C1 segment of cervical spinal cord (tissue), 14 donors: ENCODE data around the gene PTPN1.
"Not testable (repeated sequence)": the region's sequence is repeated elsewhere in the genome, so short reads cannot be mapped to it uniquely, and the experiment has no call there.

Experiments
- DNase-seq, 14 donors: peaks; one replicate each; lab custom pipeline; 2025; lab: John Stamatoyannopoulos, UW

Gene PTPN1

DNA sequence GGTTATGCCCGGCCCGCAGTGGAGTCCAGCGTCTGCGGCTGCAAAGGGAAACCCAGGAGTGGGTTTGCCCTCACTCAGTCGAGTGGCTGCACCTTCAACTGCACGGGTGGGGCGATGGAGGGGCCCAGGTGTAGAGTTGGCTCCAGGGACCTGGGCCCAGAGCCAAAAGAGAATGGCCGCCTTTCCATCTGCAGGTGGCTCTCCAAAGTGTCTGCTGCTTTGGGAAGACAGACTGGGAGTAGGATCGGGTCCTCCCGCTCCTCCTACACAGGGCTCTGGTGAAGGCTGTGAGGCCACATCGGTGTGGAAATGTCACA is 80.1 kb downstream of the PTPN1 start:
- no peak for DNase-seq

DNA sequence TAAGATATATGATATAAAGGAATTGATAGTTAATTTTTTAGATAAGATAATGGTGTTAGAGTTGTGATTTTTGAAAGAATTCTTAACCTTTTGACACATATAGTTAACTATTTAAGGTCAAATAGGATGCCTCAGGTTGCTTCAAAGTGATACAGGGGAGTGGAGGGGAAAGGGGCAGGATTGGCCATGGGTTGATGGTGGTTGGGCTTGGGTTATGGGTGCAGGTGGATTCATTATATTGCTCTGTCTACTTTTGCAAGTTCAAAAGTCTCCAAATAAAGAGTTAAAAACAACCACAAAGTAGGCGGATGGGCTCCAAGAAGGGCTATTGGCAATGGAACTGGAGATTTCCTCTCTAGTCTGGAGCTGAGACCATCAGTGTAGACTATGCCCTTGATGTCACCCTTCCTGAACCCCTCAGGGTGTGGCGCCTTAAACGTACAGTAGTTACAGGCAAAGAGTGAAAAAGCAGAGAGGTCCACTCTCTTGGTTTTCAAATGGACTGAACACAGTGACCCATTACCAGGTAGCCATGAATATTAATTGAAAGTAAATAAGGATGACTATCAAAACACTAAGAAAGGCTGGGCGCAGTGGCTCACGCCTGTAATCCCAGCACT is 81.2 kb downstream of the PTPN1 start:
- no peak for DNase-seq

DNA sequence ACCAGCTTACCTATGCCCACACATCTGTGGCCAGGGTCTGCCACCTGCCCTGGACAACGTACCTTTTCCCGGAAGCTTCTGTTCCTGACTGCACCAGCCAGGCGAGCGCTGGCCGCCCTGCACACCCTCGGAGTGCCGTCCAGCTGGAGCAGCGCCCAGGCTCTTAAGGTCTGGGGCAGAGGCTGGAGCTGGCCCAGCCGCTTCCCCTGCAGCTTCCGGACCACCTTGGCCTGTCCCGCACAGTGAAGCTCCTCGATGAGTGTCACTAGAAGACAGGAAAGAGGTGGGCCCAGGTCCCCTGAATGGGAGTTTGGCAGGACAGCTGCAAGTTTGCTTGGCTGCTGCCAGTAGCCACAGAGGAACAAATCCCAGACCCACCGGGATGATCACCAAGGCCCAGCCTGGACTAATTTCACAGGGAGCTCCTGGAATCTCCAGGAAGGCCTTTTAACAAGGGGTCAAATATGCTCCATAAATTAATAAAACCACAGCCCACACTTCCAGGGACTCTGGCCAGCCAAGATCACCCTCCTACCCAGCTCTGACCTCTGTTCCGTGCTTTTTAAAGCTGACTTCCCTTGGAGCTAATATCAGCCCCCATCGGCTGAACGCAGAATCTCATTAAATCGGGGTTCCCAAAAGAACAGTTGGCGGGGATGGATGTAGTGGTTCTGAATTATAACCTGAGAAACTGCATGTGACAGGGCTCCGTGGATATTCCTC is 82.3 kb downstream of the PTPN1 start:
- peak in 2 of 14 donors; percentile 4 to 25 for DNase-seq

- no peak for DNase-seq
Measured at GRCh38 chr20:50593005-50593335, 82.8 kb downstream of the PTPN1 start.

- DNase-seq: no peak
Measured at GRCh38 chr20:50594231-50594590, 84.0 kb downstream of the PTPN1 start.

GRCh38 chr20:50594591-50595432 is 84.6 kb downstream of the PTPN1 start:
- no peak for DNase-seq

GRCh38 chr20:50595433-50595895 is 85.3 kb downstream of the PTPN1 start:
- DNase-seq: no peak

DNA sequence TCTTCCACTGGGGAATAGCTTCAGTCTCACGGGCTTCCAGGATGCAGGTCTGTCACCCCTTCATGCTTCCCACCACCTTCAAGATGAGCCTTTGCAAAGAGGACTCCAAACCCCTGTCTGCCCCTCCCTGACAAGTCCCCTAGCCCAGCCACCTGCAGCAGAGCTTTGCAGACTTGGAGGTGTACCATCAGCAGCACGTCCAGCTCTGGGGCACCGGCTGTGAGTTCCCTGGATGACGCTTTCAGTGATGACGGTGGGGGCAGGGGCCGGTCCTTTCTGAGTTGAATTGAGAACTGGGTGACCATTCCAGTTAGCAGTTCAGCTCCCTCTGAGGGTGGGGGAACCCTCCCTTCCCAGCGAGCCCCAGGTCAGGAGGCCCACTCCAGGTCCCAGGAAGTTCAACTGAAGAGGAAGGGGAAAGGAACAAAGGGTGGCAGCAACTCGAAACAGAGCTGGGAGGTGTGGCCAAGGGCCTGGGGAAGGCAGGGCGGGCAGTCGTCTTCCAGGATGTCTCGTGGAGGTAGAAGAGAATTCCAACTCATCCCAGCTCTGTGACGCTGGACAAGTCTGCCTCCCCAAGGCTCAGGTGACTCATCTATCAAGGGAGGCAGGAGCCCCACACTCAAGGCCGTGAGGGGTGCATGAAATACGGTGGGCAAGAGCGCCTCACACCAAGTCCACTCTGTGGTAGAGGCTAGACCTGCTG is 86.0 kb downstream of the PTPN1 start:
- no peak for DNase-seq

- DNase-seq: no peak
Measured at GRCh38 chr20:50596694-50597021, 86.5 kb downstream of the PTPN1 start.

- no peak for DNase-seq
Measured at GRCh38 chr20:50597406-50597969, 87.3 kb downstream of the PTPN1 start.

- DNase-seq: no peak
Measured at GRCh38 chr20:50598074-50598473, 87.9 kb downstream of the PTPN1 start.

- not testable (repeated sequence) for DNase-seq
Measured at GRCh38 chr20:50598768-50599167, 88.6 kb downstream of the PTPN1 start.

DNA sequence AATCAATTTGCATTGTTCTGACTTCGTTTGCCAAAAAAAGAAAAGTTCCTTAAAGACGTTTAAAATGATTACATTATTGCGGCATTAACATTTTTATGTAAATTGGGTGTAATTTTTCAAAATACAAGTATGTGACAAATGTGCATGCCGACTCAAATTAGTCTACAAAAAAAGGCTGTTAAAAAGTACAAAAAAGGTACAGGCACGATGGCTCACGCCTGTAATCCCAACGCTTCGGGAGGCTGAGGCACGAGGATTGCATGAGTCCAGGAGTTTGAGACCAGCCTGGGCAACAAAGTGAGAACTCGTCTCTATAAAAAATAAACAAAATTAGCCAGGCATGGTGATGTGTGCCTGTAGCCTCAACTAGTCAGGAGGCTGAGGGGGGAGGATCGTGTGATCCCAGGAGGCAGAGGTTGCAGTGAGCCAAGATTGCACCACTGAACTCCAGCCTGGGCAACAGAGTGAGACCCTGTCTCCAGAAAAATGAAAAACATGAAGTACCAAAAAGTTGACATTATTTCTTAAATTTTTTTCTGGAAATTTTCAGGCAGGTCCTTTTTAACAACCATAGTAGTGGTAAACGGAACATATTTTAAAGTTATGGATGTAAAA is 90.2 kb downstream of the PTPN1 start:
- DNase-seq: no peak

GRCh38 chr20:50601511-50602431 is 91.6 kb downstream of the PTPN1 start:
- no peak for DNase-seq

DNA sequence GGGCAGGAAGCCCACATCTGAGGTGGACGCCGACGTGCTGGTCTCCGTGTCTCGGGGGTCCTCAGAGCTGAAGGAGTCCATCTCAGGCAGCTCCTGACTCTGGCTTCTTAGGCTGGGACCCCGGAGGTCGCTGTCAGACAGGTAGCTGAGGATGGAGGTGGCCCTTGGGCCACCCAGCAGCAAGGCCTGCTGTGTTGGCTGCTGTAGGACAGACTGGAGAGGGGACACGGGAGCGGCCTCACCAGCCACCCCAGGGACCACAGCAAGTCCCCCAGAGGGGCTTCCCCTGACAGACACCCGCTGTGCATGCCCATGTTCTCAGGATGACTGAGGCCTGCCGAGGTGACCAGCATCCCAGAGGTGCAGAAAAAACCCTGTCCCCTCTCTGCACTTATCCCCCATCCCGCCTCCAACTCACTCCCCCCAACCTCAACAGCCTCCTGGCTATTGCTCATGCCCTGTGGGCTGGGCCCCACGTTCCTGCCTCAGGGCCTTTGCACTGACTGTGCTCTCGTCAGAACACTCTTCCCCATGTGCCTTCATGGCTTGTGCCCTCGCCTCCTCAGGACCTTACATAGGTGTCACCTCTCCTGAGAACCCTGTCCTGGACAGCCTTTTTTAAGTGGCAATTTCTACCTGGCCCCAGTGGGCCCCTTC is 92.4 kb downstream of the PTPN1 start:
- DNase-seq: no peak

DNA sequence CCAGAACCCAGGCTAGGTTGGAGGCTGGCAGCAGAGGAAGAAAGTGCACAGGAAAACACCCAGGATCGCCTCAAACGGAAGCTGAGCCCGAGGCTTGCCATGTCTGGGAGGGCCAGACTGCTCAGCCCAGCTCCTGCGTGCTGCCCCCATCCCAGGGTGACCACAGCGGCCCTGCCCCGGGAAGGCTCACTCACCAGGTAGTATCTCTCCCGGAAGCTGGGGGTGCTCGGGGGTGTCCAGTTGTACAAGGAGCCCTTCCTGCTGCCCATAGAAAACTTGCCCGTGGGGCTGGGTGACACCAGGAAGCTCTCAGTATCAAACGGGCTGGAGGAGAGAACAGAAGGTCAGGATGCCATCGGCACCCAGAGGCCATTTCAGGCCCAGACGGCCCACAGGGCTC is 94.3 kb downstream of the PTPN1 start:
- no peak for DNase-seq

- no peak for DNase-seq
Measured at GRCh38 chr20:50605136-50605535, 95.0 kb downstream of the PTPN1 start.

DNA sequence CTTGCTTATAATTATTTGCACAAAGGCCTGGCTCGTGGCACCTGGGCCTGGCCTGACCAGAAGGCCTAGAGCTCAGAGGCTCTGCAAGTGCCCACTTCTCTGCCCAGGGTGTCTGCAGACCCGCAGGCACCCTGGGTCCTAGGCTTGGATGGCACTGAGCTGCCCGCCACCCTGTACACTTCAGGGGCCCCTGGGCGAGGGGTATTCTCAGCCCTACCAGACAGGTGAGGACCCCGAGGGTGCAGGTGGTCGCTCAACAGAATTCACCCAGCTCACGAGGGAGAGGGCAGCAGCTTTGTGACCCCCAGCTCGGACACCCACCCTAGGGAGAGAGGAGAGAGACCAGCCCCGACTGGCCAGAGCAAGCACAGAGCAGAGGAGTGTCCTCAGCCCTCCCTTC is 97.3 kb downstream of the PTPN1 start:
- no peak for DNase-seq

DNA sequence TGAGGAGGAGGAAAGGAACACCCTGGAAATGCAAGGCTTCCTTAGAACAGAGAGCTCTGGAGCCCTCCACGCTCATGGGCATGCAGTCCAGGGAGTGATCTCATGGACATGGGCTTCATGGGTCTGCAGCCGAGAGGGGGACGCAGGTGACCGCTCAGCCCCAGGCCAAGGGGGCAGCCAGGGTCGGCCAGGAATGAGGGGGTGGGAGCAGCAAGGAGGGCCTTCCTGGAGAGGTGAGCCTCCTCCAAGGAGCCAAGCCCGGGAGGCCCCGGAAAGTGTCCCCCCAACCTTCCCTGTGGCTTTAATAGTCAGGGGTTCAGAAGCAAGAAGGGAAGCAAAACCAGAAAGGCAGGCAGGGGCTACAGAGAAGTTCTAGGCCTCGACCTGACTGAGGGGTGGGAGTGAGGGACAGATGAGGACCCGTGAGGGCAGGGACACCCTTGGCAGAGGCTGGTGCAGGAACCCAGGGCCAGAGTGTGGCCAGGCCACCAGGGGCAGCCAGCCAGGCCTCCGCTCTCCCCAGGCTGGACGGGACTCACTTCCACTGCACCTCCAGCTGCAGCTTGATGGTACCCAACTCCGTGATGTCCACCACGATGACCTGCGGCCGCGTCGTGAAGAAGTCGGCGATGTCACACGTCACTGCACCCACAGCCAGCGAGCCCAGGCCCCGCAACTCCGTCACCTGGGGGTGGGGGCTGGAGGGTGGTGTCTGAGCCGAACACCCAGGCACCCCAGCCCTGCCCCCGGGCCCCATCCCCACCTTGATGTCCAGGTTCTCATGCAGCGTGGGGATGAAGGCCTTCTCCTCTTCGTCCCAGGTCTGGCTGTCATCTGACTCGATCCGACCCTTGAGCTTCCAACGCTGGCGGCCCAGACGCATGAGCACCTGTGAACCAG is 97.9 kb downstream of the PTPN1 start:
- DNase-seq: no peak
